ENCODE data around the gene MYH9. TPM values are rescaled to one million over a fixed set of nuclear protein-coding genes. Genes with fewer than 3 reads are reported as not detected.
"Not testable (repeated sequence)": the region's sequence is repeated elsewhere in the genome, so short reads cannot be mapped to it uniquely, and the experiment has no call there.

MYH9 gene
- total and polyA plus RNA-seq, 2 experiments from 2014 or later, result 58.4 to 233 TPM

GRCh38 chr22:36255572-36255971 lies 132.2 kb downstream of the MYH9 start:
- H3K27ac ChIP-seq (ENCODE audit: low read depth); H3K9me3 Mint-ChIP-seq; H3K4me3 Mint-ChIP-seq; DNase-seq (ENCODE audit: low spot score); H3K27me3 ChIP-seq (ENCODE audit: insufficient read depth); H3K27ac Mint-ChIP-seq; H3K36me3 Mint-ChIP-seq (ENCODE audit: low read depth); H3K4me3 ChIP-seq; H3K4me2 ChIP-seq; H3K9me2 ChIP-seq (ENCODE audit: insufficient read depth); H3K79me2 ChIP-seq (replicated peaks; ENCODE audit: insufficient read depth); ATAC-seq; H3K36me3 ChIP-seq (ENCODE audit: insufficient read depth); H3F3A ChIP-seq (replicated peaks; ENCODE audit: low read depth); H4K20me1 ChIP-seq (replicated peaks; ENCODE audit: insufficient read depth); H2AFZ ChIP-seq: not testable (repeated sequence)
- peaks cover 32% of the 10 kb centered on the region for H3K4me1 Mint-ChIP-seq
- H3K27me3 Mint-ChIP-seq (ENCODE audit: insufficient read depth, low read depth, poor library complexity), result peaks cover 12% of the 10 kb centered on the region
- H3K4me1 ChIP-seq (ENCODE audit: insufficient read depth), result peaks cover 27% of the 10 kb centered on the region

- Histone ChIP-seq H3K27me3 (ENCODE audit: insufficient read depth) (no peaks in the 10 kb centered on the region), H3K4me3 (no peak overlapping the region), H2AFZ (no peak overlapping the region), H3F3A (replicated peaks; ENCODE audit: low read depth) (no peaks in the 10 kb centered on the region), H3K4me2 (no peak overlapping the region), H3K79me2 (replicated peaks; ENCODE audit: insufficient read depth) (no peaks in the 10 kb centered on the region), H4K20me1 (replicated peaks; ENCODE audit: insufficient read depth) (no peaks in the 10 kb centered on the region), H3K9me2 (ENCODE audit: insufficient read depth) (no peaks in the 10 kb centered on the region), H3K36me3 (ENCODE audit: insufficient read depth) (no peaks in the 10 kb centered on the region), H3K27ac (ENCODE audit: low read depth) (no peak overlapping the region), H3K4me1 (ENCODE audit: insufficient read depth) (peaks cover 16% of the 10 kb centered on the region)
- peaks cover 10% of the 10 kb centered on the region for H3K9me3 Mint-ChIP-seq
- H3K27me3 Mint-ChIP-seq (ENCODE audit: insufficient read depth, low read depth, poor library complexity), result peaks cover 9% of the 10 kb centered on the region
- ATAC-seq (no peak), DNase-seq (ENCODE audit: low spot score) (no peak)
- H3K4me1 Mint-ChIP-seq, result peaks cover 19% of the 10 kb centered on the region
- no peak for TF ChIP-seq POLR2AphosphoS5 (IDR thresholded peaks at IDR 0.05; ENCODE audit: low read depth)
- no peak for TF ChIP-seq CREB1 (CRISPR knock-in tag; IDR thresholded peaks at IDR 0.05; ENCODE audit: low read depth)
- no peak for TF ChIP-seq EZH2 (IDR thresholded peaks at IDR 0.05; ENCODE audit: low read depth, unreplicated experiment)
- TF ChIP-seq JUNB (IDR thresholded peaks at IDR 0.05; ENCODE audit: unreplicated experiment), result no peak
- no peak for TF ChIP-seq ZNF331 (CRISPR knock-in tag; IDR thresholded peaks at IDR 0.05; ENCODE audit: low read depth)
- TF ChIP-seq ZNF114 (CRISPR knock-in tag; IDR thresholded peaks at IDR 0.05), result no peak
- no peak for TF ChIP-seq ZNF462 (CRISPR knock-in tag; IDR thresholded peaks at IDR 0.05)
- no peak for TF ChIP-seq NANOG (IDR thresholded peaks at IDR 0.05; ENCODE audit: borderline replicate concordance)
- TF ChIP-seq, protein P1, sequence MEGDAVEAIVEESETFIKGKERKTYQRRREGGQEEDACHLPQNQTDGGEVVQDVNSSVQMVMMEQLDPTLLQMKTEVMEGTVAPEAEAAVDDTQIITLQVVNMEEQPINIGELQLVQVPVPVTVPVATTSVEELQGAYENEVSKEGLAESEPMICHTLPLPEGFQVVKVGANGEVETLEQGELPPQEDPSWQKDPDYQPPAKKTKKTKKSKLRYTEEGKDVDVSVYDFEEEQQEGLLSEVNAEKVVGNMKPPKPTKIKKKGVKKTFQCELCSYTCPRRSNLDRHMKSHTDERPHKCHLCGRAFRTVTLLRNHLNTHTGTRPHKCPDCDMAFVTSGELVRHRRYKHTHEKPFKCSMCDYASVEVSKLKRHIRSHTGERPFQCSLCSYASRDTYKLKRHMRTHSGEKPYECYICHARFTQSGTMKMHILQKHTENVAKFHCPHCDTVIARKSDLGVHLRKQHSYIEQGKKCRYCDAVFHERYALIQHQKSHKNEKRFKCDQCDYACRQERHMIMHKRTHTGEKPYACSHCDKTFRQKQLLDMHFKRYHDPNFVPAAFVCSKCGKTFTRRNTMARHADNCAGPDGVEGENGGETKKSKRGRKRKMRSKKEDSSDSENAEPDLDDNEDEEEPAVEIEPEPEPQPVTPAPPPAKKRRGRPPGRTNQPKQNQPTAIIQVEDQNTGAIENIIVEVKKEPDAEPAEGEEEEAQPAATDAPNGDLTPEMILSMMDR (conservative IDR thresholded peaks at IDR 0.05; ENCODE audit: low read depth in 2 of 2), result no peak
- TF ChIP-seq STAT1 (IDR thresholded peaks at IDR 0.05; ENCODE audit: unreplicated experiment), result no peak
- TF ChIP-seq, protein P2, sequence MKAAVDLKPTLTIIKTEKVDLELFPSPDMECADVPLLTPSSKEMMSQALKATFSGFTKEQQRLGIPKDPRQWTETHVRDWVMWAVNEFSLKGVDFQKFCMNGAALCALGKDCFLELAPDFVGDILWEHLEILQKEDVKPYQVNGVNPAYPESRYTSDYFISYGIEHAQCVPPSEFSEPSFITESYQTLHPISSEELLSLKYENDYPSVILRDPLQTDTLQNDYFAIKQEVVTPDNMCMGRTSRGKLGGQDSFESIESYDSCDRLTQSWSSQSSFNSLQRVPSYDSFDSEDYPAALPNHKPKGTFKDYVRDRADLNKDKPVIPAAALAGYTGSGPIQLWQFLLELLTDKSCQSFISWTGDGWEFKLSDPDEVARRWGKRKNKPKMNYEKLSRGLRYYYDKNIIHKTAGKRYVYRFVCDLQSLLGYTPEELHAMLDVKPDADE (IDR thresholded peaks at IDR 0.05), result no peak
- TF ChIP-seq EZH2phosphoT487 (IDR thresholded peaks at IDR 0.05; ENCODE audit: unreplicated experiment), result no peak
- H3K27ac Mint-ChIP-seq, result no peak overlapping the region; the same call in 1 of the 2 replicates
- no peaks in the 10 kb centered on the region for H3K36me3 Mint-ChIP-seq (ENCODE audit: low read depth)
- no peak overlapping the region for H3K4me3 Mint-ChIP-seq
These were observed 134.0 kb downstream of the MYH9 start for GRCh38 chr22:36253523-36254490.
